HCT116 (cell line): Measurements from ENCODE around the gene ADIG.

Source experiments
- ELF1 ChIP-seq: IDR thresholded peaks from 2 replicates; pipeline ENCODE4 v1.6.1; 2012; ENCODE audit warnings: low read depth, borderline replicate concordance
- EZH2 ChIP-seq: fragments of 200-600 bp; sonication (generic); IDR thresholded peaks from 2 replicates; pipeline ENCODE4 v1.6.1; 2017; ENCODE audit warnings: antibody characterized with exemption, mixed run types
- EZH2phosphoT487 ChIP-seq: fragments of 200-600 bp; IDR thresholded peaks from 2 replicates; pipeline ENCODE4 v1.6.1; 2018; ENCODE audit warnings: antibody characterized with exemption, borderline replicate concordance
- JUND ChIP-seq: IDR thresholded peaks from 2 replicates; pipeline ENCODE4 v1.6.1; 2012
- POLR2A ChIP-seq: IDR thresholded peaks from 2 replicates; pipeline ENCODE4 v1.7.0; 2011; ENCODE audit warnings: borderline replicate concordance; ENCODE audit not compliant: insufficient read depth, insufficient read length; ENCODE audit errors: extremely low read depth
- POLR2AphosphoS5 ChIP-seq: IDR thresholded peaks from 2 replicates; pipeline ENCODE4 v1.6.1; 2011; ENCODE audit warnings: mild to moderate bottlenecking, low read depth, low read length, moderate library complexity
- SIN3A ChIP-seq: IDR thresholded peaks from 2 replicates; pipeline ENCODE4 v1.6.1; 2012; ENCODE audit warnings: low read depth
- SP1 ChIP-seq: IDR thresholded peaks from 2 replicates; pipeline ENCODE4 v1.6.1; 2012; ENCODE audit warnings: low read depth
- TCF7L2 ChIP-seq: IDR thresholded peaks from 2 replicates; pipeline ENCODE4 v1.7.0; 2011; ENCODE audit warnings: borderline replicate concordance, inconsistent platforms; ENCODE audit not compliant: insufficient read depth, insufficient read length; ENCODE audit errors: extremely low read depth
- YY1 ChIP-seq: IDR thresholded peaks from 2 replicates; pipeline ENCODE4 v1.6.1; 2011; ENCODE audit warnings: low read length, low read depth, moderate library complexity, mild to moderate bottlenecking; ENCODE audit not compliant: insufficient replicate concordance; ENCODE audit errors: extremely low read depth
- ZNF274 ChIP-seq: fragments of 200-500 bp; sonication (Bioruptor generic); IDR thresholded peaks from 2 replicates; pipeline ENCODE4 v1.6.1; 2014; ENCODE audit warnings: mild to moderate bottlenecking, low read depth, low read length, inconsistent platforms
- TF ChIP-seq, protein P1 (sequence below): IDR thresholded peaks from 2 replicates; pipeline ENCODE4 v1.6.1; 2012; ENCODE audit warnings: low read depth
- TF ChIP-seq, protein P2 (sequence below), 3 experiments: fragments of 200-600 bp in 1 of 3; sonication (generic) in 1 of 3; IDR thresholded peaks in 2 of 3; conservative IDR thresholded peaks in 1 of 3; 2 replicates each; pipeline ENCODE4 v1.5.1; 2012 to 2017; ENCODE audit warnings: low read depth in 2 of 3, low read length in 2 of 3, antibody characterized with exemption in 1 of 3, borderline replicate concordance in 1 of 3, control low read depth in 1 of 3, mild to moderate bottlenecking in 1 of 3, mixed read lengths in 1 of 3, mixed run types in 1 of 3, moderate library complexity in 1 of 3; ENCODE audit not compliant: insufficient read depth in 1 of 3
- TF ChIP-seq, protein P3 (sequence below): IDR thresholded peaks from 2 replicates; pipeline ENCODE4 v1.6.1; 2011; ENCODE audit warnings: mild to moderate bottlenecking, low read length, moderate library complexity; ENCODE audit not compliant: insufficient replicate concordance; ENCODE audit errors: extremely low read depth

DNA sequence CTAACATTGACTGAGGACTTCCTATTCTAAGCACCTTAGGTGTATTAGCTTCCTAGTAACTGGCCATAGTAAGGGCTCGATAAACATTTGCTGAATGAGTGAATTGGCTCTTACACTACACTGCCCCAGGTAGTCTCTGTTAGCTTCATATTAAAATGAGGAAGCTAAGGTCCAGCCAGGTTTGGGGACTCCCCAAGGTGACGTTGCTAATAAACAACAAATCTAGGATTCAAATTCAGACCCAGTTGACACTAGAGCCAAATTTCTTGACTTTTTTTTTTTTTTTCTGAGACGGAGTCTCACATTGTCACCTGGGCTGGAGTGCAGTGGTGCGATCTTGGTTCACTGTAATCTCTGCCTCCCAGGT, 36.8 kb downstream of the ADIG start:
- TF ChIP-seq TCF7L2 (no peak), EZH2phosphoT487 (no peak), EZH2 (no peak), POLR2AphosphoS5 (no peak), SIN3A (no peak), JUND (no peak), POLR2A (no peak), YY1 (no peak), SP1 (no peak), ZNF274 (no peak), ELF1 (no peak)
- TF ChIP-seq, protein P1, sequence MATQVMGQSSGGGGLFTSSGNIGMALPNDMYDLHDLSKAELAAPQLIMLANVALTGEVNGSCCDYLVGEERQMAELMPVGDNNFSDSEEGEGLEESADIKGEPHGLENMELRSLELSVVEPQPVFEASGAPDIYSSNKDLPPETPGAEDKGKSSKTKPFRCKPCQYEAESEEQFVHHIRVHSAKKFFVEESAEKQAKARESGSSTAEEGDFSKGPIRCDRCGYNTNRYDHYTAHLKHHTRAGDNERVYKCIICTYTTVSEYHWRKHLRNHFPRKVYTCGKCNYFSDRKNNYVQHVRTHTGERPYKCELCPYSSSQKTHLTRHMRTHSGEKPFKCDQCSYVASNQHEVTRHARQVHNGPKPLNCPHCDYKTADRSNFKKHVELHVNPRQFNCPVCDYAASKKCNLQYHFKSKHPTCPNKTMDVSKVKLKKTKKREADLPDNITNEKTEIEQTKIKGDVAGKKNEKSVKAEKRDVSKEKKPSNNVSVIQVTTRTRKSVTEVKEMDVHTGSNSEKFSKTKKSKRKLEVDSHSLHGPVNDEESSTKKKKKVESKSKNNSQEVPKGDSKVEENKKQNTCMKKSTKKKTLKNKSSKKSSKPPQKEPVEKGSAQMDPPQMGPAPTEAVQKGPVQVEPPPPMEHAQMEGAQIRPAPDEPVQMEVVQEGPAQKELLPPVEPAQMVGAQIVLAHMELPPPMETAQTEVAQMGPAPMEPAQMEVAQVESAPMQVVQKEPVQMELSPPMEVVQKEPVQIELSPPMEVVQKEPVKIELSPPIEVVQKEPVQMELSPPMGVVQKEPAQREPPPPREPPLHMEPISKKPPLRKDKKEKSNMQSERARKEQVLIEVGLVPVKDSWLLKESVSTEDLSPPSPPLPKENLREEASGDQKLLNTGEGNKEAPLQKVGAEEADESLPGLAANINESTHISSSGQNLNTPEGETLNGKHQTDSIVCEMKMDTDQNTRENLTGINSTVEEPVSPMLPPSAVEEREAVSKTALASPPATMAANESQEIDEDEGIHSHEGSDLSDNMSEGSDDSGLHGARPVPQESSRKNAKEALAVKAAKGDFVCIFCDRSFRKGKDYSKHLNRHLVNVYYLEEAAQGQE, result no peak
- TF ChIP-seq, protein P2, sequence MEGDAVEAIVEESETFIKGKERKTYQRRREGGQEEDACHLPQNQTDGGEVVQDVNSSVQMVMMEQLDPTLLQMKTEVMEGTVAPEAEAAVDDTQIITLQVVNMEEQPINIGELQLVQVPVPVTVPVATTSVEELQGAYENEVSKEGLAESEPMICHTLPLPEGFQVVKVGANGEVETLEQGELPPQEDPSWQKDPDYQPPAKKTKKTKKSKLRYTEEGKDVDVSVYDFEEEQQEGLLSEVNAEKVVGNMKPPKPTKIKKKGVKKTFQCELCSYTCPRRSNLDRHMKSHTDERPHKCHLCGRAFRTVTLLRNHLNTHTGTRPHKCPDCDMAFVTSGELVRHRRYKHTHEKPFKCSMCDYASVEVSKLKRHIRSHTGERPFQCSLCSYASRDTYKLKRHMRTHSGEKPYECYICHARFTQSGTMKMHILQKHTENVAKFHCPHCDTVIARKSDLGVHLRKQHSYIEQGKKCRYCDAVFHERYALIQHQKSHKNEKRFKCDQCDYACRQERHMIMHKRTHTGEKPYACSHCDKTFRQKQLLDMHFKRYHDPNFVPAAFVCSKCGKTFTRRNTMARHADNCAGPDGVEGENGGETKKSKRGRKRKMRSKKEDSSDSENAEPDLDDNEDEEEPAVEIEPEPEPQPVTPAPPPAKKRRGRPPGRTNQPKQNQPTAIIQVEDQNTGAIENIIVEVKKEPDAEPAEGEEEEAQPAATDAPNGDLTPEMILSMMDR (IDR thresholded peaks at IDR 0.05 in 2 of 3, conservative IDR thresholded peaks at IDR 0.05 in 1 of 3; ENCODE audit: borderline replicate concordance in 1 of 3, insufficient read depth in 1 of 3, low read depth in 2 of 3, low read length in 2 of 3), result no peak
- TF ChIP-seq, protein P3, sequence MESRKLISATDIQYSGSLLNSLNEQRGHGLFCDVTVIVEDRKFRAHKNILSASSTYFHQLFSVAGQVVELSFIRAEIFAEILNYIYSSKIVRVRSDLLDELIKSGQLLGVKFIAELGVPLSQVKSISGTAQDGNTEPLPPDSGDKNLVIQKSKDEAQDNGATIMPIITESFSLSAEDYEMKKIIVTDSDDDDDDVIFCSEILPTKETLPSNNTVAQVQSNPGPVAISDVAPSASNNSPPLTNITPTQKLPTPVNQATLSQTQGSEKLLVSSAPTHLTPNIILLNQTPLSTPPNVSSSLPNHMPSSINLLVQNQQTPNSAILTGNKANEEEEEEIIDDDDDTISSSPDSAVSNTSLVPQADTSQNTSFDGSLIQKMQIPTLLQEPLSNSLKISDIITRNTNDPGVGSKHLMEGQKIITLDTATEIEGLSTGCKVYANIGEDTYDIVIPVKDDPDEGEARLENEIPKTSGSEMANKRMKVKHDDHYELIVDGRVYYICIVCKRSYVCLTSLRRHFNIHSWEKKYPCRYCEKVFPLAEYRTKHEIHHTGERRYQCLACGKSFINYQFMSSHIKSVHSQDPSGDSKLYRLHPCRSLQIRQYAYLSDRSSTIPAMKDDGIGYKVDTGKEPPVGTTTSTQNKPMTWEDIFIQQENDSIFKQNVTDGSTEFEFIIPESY, result no peak
